GM19238 (cell line): ENCODE measurements around the gene ASTN2.

Source experiments
- DNase-seq: peaks from one replicate; pipeline ENCODE4 v3.0.0; 2011; ENCODE audit warnings: low spot score; ENCODE audit not compliant: insufficient read length

Gene ASTN2

DNA sequence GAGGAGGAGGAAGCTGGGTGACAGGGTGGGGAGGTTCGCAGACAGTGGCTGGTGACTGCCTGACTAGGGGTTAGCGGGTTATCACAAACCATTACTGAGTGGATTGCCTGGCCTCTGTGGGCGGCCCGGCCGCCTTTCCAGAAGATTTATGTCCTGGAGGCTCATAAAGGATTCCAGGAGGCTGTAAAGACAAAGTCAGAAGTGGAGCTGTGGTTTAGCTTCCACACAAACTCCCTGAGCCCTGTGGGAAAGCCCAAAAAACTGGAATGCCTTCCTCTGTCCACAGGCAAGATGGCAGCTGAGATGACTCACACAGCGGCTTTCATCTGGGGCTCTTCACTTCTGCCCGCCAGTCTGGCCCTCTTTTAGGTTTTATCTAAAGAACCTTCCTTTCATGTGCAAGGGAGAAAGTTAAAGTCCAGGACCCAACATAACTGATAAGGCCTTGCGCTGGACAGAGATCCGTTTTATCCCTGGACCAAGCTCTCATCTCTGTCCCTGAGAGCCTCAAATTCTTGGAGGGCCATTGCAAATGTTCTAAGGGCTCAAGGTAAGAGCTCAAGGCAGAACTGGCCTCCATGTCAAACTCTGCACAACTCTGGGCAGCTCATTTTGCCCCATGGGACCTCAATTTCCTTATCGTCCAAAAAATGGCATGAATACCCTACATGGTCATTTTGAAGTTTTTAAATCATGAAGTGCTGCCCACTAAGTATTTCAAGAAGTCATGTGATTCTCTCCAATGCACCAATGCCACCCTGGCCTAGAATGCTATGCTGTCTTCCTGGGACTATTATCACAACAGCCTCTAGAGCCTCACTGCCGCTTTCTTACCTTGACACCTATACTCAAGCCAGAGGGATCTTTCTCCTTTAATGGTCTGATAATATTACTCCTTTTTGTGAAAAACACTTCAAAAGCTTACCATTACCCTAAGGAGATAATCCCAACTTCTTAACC lies 977.2 kb downstream of the ASTN2 start:
- DNase-seq: no peak

- DNase-seq: no peak
These were observed 978.7 kb downstream of the ASTN2 start for GRCh38 chr9:116436121-116436520.

DNA sequence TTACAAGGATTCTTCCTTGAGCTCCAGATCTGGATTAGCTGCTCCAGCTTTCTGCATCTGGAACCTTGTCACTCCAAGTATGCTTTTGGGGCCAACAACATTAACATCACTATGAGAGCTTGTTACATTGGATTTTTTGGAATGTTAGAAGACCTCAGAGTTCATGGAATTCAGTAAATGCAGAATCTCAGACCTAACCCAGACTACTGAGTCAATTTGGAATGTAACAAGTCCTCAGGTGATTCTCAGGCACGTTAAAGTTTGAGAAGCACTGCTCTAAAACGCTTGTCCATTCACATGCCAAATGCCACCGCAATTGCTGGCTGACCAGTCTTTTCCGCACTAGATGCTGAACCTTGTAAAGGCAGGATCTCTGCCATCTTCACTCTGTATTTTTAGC lies 979.2 kb downstream of the ASTN2 start:
- DNase-seq: no peak

DNA sequence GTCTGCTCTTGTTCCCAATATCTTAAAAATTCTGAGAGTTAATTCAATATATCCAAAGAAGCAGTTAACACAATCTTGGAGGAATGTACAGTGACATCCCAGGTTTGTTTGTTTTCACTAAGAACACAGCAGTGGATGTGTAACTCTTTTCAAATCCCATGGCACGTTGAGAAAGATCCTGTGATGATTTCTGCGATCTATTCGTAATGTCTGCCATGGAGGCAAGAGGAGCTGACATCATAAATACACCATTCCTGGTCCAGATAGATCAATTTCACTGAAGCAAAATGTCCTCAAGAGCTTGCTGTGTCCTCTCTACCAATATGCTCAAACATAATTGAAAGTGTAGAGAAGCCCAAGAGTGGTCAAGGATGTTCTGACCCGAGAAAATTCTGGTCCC lies 980.5 kb downstream of the ASTN2 start:
- no peak for DNase-seq

DNA sequence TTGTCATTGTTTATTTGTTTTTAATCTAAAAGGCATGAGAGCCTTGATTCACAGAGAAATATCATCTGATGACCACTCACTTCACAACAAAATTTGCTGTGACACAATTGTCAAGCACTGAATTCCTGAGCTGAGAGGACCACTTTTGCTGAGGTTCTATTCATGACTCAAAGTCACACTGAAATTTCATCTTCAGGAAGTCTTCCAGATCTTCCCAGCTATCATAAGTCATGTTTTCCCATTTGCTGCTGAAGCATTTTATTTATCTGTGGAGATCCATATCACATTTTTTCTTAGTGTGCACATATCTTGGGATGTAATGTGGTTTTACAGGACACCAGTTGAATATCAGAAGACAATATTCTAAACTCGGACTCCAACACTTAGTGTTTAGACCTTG lies 982.8 kb downstream of the ASTN2 start:
- no peak for DNase-seq

GRCh38 chr9:116430849-116431248 lies 984.0 kb downstream of the ASTN2 start:
- DNase-seq: no peak

- no peak for DNase-seq
These were observed 989.6 kb downstream of the ASTN2 start for GRCh38 chr9:116425244-116425643.

DNA sequence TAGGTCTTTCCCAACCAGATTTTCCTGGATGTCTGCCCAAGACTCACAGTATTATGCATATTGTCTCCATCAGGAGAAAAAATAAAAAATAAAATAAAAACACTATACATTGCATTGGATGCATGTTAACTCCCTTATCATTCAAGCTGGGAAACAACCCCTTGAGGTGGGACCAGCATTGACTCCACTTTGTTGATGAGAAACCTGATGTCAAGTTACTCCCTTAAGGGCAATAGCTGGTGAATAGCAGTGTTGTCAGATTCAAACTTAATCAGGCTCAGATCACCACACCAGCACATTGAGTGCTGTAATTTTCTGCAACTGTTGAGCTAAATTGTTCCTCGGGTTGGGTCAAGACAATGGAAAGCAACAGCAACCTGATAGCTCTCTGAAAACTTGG lies 991.7 kb downstream of the ASTN2 start:
- DNase-seq: no peak

DNA sequence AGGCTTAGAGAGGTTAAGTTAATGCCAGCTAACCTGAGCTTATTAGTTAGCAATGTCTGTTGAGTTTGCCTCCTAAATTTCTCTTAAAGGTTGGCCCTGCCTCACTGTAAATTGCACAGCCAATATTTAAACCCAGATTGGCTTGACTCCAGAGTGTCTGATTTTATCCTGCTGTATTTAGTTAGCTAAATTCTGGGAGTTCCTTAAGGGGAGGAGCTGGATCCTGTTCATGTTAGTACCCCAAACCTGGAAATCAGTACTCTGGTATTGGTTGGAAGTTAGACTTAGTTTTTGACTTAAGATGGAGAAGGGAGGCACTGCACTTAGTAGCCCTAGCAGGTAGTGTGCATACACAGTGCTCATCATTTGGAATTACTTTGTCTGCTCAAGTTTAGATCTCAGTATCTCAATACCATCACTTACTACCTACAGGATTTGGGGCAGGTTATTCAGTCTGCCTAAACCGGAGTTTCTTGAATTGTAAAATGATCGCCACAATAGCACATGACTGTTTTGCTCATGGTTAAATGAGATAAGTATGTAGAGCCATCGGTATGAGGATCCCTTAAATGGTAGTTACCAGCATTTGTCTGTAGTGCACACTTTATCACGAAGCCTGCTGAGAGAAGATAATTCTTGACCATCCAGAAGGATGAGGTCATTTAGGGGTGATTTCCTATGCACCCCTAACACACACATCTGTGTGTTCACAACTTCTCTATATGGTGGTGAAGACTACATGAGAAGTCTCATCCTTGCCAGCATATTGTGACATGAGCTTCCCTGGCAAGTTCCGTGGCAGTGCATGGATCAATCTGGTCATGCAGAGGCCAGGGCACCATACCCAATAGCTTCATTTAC lies 992.5 kb downstream of the ASTN2 start:
- DNase-seq: no peak

GRCh38 chr9:116420993-116421538 lies 993.8 kb downstream of the ASTN2 start:
- DNase-seq: no peak

- DNase-seq: no peak
These were observed 995.7 kb downstream of the ASTN2 start for GRCh38 chr9:116419181-116419580.

- no peak for DNase-seq
These were observed 997.4 kb downstream of the ASTN2 start for GRCh38 chr9:116417464-116417863.

DNA sequence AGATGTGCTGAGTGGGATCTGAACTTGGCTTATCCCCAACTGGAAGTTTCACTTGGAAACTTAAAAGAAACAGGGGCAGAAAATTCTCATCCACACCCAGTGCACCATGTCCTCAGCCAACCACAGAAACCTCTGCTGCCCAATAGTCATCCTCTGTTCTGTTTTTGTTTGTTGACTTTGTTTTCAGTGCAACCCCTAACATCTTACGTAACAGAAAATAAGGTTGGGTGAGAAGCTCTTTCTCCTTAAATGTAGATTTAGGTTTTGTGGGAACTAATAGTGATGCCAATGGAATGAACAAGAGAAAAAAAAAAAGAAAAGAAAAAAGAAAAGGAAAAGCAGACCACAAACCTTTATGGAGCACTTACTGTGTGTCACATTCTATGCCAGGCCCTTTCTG lies 998.4 kb downstream of the ASTN2 start:
- DNase-seq: no peak

- DNase-seq: no peak
These were observed 1000.5 kb downstream of the ASTN2 start for GRCh38 chr9:116414374-116414773.

DNA sequence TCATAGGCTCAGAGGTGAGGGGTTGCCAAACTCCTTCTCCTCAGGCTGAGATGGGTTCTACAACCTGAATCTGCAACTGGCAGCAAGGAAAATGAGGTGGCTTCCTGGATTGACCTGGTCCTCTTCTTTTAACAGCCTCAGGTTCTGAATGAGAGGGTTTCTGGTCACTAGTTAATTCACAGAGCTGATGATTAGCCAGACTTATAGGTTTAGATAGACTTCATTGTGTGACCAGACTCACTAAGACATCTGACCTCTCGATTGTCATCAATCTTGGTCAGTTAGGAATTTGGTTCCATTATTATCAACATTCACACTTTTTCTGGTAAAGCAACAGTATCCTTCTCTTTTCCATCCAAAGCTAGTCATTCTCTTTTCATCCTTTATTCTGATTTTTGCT lies 1003.4 kb downstream of the ASTN2 start:
- DNase-seq: no peak

DNA sequence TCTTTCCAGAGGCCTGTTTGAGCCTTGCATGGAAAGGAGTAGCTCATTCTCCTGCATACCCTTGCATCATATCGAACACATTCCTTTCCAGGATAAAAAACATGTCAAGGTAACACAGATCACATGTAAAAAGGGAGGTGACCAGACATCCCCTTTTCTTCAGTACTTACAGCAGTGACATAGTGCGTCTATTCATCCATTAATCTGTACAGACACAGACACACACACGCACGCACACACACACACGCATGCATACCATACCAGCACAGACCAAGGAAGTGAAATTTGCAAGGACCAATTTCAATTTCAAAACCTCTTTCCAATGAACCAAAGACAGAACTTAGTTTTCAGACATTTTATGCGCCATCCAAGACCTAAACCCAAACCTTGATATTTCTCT lies 1005.2 kb downstream of the ASTN2 start:
- DNase-seq: no peak

DNA sequence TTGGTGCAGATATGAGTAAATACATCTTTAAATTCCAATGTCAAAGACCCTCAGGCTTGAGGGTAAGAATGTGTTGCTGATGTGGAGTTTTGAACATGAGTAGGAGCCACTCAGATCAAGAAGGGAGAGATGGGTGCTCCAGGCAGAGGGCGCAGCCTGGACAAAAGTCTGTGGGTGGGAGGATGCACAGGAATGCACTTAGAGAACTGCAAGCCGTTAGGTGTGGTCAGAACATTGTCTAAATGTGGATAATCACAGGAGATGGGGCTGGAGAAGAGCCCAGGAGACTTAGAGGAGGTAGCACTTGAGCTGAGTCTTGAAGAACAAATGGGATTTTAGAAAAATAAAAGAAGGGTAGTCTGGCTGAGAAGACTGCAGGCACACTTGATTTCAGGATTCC lies 1005.7 kb downstream of the ASTN2 start:
- no peak for DNase-seq

DNA sequence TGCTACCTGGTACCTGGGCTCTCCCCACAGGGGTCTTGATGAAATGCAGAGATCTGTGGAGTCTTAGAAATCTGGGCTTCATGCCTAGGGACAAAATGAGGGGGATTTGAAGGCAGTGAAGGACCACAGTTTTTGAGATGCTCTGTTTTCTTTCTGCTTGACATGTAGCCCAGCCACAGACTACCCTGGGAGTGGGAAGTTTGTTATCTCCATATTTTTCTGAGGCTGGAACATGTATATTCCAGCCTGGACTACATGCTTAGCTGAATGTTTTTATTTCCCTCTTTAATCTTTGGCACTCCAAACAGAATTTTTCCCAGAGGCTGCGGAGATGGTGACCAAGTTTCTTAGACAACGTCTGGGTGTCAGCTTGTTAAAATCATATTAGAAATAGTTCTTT lies 1008.4 kb downstream of the ASTN2 start:
- no peak for DNase-seq

DNA sequence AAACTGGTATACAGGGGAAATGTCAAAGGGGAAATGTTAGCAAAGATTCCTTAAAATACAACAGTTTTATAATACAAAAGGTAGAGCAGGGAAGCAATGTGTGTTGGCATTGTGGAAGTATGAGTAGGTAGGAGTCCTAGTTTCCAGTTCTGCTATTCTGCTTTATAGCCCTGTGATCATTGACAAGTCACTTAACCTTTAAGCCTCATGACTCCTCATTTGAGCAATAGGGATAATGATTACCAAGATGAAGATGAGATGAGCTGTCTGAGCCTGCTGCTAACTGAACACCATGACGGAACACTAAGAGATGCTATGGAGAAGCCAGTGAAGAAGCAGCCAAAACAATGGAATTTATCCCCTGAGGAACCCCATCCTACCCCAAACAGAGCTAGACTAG lies 1009.5 kb downstream of the ASTN2 start:
- DNase-seq: no peak

DNA sequence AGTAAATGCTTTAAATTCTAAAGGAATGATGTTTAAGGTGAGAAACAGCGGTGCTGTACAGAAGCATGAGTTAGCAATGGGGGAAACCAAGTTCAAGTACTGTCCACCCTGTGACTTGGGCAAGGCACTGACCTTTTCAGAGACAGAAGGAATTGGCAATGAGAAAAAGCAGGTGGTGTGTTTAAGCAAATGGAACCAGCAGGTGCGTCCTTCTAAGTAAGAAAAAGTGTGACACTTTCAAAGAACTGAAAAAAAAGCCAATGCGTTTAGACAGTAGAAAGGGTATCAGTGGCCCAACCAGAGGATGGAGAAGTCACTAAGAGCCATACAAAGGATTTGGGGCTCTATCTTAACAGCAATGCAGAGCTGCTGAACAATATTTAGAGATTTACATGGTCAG lies 1010.6 kb downstream of the ASTN2 start:
- DNase-seq: no peak

DNA sequence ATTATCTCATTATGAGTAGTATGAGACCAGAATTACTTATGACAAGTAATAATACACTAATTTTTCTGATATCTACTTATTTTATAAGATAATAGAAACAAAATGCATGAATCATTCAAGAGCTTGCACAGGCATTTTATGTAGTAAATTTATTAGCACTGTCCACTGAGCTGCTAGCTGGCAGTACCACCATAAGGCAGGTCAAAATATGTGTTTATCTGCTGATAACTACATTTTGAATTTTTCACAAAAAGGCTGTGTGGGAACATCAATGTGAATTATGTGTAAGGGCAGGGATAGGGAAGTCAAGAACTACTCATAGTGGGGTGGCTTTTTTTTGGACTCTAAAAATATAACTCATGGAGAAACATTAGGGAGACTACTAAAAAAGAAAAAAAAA lies 1011.7 kb downstream of the ASTN2 start:
- DNase-seq: no peak

DNA sequence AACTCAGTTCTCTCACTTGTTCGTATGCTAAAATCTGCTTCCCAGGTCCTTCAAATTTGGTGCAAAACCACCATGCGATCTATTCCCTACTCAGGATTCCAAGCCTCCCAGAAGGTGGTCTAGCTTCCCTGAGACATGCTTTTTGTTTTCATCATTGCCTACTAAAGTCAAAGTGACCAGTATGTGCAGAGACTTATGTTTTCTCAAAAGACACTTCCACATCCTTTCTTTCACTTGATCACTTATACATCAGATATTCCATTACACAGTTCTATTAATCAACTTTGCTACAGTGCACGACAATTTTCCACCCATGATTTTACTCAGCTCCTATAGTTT lies 1019.2 kb downstream of the ASTN2 start:
- DNase-seq: no peak
